ENCODE data around the gene FRAS1.

The FRAS1 gene

GRCh38 chr4:78154972-78155590 is 98.0 kb downstream of the FRAS1 start:
- Histone ChIP-seq H3K4me2 (ENCODE audit: low read length) (no peak overlapping the region), H3K4me1 (ENCODE audit: control insufficient read depth, insufficient read depth, low read length) (no peaks in the 10 kb centered on the region), H3K9me3 (replicated peaks; ENCODE audit: low read length) (no peaks in the 10 kb centered on the region), H3K36me3 (ENCODE audit: insufficient read depth, low read length) (no peaks in the 10 kb centered on the region), H3K27me3 (ENCODE audit: control insufficient read depth, insufficient read depth, low read length) (no peaks in the 10 kb centered on the region), H3K4me3 (ENCODE audit: low read length) (no peak overlapping the region), H3K9ac (ENCODE audit: low read depth, low read length) (no peak overlapping the region)

- Histone ChIP-seq H3K27me3 (ENCODE audit: control insufficient read depth, insufficient read depth, low read length) (no peaks in the 10 kb centered on the region), H3K4me1 (ENCODE audit: control insufficient read depth, insufficient read depth, low read length) (no peaks in the 10 kb centered on the region), H3K4me2 (ENCODE audit: low read length) (no peak overlapping the region), H3K4me3 (ENCODE audit: low read length) (no peak overlapping the region), H3K36me3 (ENCODE audit: insufficient read depth, low read length) (no peaks in the 10 kb centered on the region), H3K9ac (ENCODE audit: low read depth, low read length) (no peak overlapping the region), H3K9me3 (replicated peaks; ENCODE audit: low read length) (no peaks in the 10 kb centered on the region)
Measured at GRCh38 chr4:78155616-78156105, 98.5 kb downstream of the FRAS1 start.

GRCh38 chr4:78156520-78156919 is 99.4 kb downstream of the FRAS1 start:
- Histone ChIP-seq H3K4me3 (ENCODE audit: low read length) (no peak overlapping the region), H3K4me2 (ENCODE audit: low read length) (no peak overlapping the region), H3K9me3 (replicated peaks; ENCODE audit: low read length) (no peaks in the 10 kb centered on the region), H3K36me3 (ENCODE audit: insufficient read depth, low read length) (no peaks in the 10 kb centered on the region), H3K27me3 (ENCODE audit: control insufficient read depth, insufficient read depth, low read length) (no peaks in the 10 kb centered on the region), H3K4me1 (ENCODE audit: control insufficient read depth, insufficient read depth, low read length) (no peaks in the 10 kb centered on the region), H3K9ac (ENCODE audit: low read depth, low read length) (no peak overlapping the region)

DNA sequence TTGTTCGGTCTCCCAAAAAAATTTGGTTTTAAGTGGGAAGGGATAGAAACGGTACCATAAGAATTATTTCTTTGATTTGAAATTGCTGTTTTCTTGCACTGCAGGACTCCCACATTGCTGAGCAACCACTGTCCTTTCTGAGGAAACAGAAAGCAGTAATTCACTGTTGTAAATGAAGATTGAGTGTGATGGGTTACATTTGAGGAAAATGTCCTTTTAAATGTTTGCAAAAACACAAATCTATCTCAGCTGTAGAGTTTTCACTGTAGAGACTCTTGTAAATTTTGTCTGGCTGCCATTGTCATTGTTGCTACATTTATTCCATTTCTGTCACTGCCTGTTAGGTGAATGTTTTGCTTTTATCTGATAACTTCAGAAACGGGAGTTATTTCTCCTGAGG is 105.2 kb downstream of the FRAS1 start:
- Histone ChIP-seq H3K4me2 (ENCODE audit: low read length) (no peak overlapping the region), H3K27me3 (ENCODE audit: control insufficient read depth, insufficient read depth, low read length) (no peaks in the 10 kb centered on the region), H3K9me3 (replicated peaks; ENCODE audit: low read length) (no peaks in the 10 kb centered on the region), H3K9ac (ENCODE audit: low read depth, low read length) (no peak overlapping the region), H3K36me3 (ENCODE audit: insufficient read depth, low read length) (no peaks in the 10 kb centered on the region), H3K4me3 (ENCODE audit: low read length) (no peak overlapping the region), H3K4me1 (ENCODE audit: control insufficient read depth, insufficient read depth, low read length) (no peaks in the 10 kb centered on the region)

DNA sequence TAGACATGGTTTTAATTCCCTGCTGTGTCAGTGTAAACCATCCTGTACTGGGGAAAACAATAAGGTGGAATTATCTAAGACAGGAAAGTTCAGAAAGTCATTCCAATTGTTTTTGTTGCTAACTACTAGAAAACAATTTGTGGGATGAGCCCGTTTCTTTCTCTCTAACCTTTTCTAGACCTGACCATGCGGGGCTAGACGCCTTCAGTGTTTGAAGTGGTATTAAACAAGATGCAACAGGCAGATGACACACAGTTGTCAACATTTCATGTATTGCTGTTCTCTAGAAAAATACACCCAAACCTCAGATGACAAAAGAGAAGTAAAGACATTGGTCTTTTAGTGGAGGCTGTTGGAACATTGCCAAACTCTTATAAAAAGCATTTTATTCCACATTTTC is 105.7 kb downstream of the FRAS1 start:
- no peaks in the 10 kb centered on the region for H3K36me3 ChIP-seq (ENCODE audit: insufficient read depth, low read length)
- no peak overlapping the region for H3K9ac ChIP-seq (ENCODE audit: low read depth, low read length)

DNA sequence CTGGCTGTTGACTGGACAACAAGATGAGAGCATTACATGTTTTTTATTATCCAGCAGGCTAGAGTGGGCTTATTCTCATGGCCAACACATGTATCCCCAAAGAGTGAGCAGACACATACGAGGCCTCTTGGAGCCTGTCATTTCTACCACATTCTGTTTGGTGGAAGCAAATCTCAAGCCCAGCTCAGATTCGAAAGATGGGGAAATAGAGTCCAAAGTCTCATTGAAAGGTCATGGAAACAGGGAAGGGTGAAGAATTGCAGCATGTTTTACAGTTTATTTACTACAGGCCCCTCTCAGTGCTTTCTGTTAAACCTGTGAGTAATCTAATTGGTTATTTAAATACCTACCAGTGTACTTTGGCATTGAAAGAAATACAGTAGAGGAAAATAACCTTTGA is 108.6 kb downstream of the FRAS1 start:
- no peak overlapping the region for H3K4me3 ChIP-seq (ENCODE audit: low read length)
- no peaks in the 10 kb centered on the region for H3K9me3 ChIP-seq (replicated peaks; ENCODE audit: low read length)
- H3K27me3 ChIP-seq (ENCODE audit: control insufficient read depth, insufficient read depth, low read length): no peaks in the 10 kb centered on the region
- H3K9ac ChIP-seq (ENCODE audit: low read depth, low read length): no peak overlapping the region
- H3K4me2 ChIP-seq (ENCODE audit: low read length): no peak overlapping the region
- no peaks in the 10 kb centered on the region for H3K36me3 ChIP-seq (ENCODE audit: insufficient read depth, low read length)
- no peaks in the 10 kb centered on the region for H3K4me1 ChIP-seq (ENCODE audit: control insufficient read depth, insufficient read depth, low read length)

More for the DNA sequence above, 105.7 kb downstream of the FRAS1 start:
- H3K27me3 ChIP-seq (ENCODE audit: control insufficient read depth, insufficient read depth, low read length): no peaks in the 10 kb centered on the region
- H3K4me2 ChIP-seq (ENCODE audit: low read length): no peak overlapping the region
- H3K9me3 ChIP-seq (replicated peaks; ENCODE audit: low read length): no peaks in the 10 kb centered on the region
- H3K4me1 ChIP-seq (ENCODE audit: control insufficient read depth, insufficient read depth, low read length): no peaks in the 10 kb centered on the region
- no peak overlapping the region for H3K4me3 ChIP-seq (ENCODE audit: low read length)

DNA sequence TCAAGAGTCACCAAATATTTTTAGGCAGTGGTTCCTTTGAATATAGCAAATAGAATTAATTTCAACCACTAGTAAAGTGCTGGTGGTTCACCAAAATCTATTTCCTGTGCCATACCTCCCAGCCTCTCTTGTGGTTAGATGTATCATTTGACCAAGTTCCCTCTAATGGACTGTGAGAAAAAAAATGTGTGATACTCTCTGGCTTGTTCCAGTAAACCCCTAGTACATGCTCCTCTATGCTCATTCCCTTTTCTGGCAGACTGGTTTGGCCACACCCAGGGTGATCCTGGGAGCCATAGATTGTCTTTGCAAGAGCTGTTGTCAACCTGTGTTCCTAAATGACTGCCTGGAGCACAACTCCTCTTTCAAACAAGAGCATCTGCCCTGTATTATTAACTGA is 109.5 kb downstream of the FRAS1 start:
- no peak overlapping the region for H3K4me3 ChIP-seq (ENCODE audit: low read length)
- no peaks in the 10 kb centered on the region for H3K4me1 ChIP-seq (ENCODE audit: control insufficient read depth, insufficient read depth, low read length)
- H3K36me3 ChIP-seq (ENCODE audit: insufficient read depth, low read length): no peaks in the 10 kb centered on the region
- no peak overlapping the region for H3K4me2 ChIP-seq (ENCODE audit: low read length)
- no peak overlapping the region for H3K9ac ChIP-seq (ENCODE audit: low read depth, low read length)
- no peaks in the 10 kb centered on the region for H3K9me3 ChIP-seq (replicated peaks; ENCODE audit: low read length)
- no peaks in the 10 kb centered on the region for H3K27me3 ChIP-seq (ENCODE audit: control insufficient read depth, insufficient read depth, low read length)

GRCh38 chr4:78167510-78167909 is 110.4 kb downstream of the FRAS1 start:
- Histone ChIP-seq H3K4me3 (ENCODE audit: low read length) (no peak overlapping the region), H3K4me1 (ENCODE audit: control insufficient read depth, insufficient read depth, low read length) (no peaks in the 10 kb centered on the region), H3K36me3 (ENCODE audit: insufficient read depth, low read length) (no peaks in the 10 kb centered on the region), H3K9me3 (replicated peaks; ENCODE audit: low read length) (no peaks in the 10 kb centered on the region), H3K4me2 (ENCODE audit: low read length) (no peak overlapping the region), H3K27me3 (ENCODE audit: control insufficient read depth, insufficient read depth, low read length) (no peaks in the 10 kb centered on the region), H3K9ac (ENCODE audit: low read depth, low read length) (no peak overlapping the region)

DNA sequence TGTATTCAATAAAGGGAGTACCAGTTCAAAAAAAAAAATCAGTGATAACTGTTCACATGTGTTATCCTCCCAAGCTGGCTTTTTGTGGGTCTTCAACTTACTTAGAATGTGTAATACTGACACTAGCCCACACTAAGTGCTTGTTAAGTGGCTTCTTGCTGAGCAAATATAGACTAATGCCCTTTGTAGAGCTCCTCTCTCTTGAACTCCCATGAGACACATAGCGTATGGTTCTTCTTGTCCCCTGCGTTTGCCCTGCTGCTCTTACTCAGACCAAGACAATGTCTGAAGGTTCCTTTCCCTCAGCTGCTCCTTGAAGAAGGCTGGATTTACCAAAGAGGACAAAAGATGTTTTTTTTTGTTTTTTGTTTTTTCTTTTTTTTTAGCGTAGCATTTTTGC is 110.9 kb downstream of the FRAS1 start:
- no peaks in the 10 kb centered on the region for H3K4me1 ChIP-seq (ENCODE audit: control insufficient read depth, insufficient read depth, low read length)
- H3K9ac ChIP-seq (ENCODE audit: low read depth, low read length): no peak overlapping the region
- H3K36me3 ChIP-seq (ENCODE audit: insufficient read depth, low read length): no peaks in the 10 kb centered on the region
- H3K27me3 ChIP-seq (ENCODE audit: control insufficient read depth, insufficient read depth, low read length): no peaks in the 10 kb centered on the region
- H3K4me2 ChIP-seq (ENCODE audit: low read length): no peak overlapping the region
- no peaks in the 10 kb centered on the region for H3K9me3 ChIP-seq (replicated peaks; ENCODE audit: low read length)
- H3K4me3 ChIP-seq (ENCODE audit: low read length): no peak overlapping the region

GRCh38 chr4:78169728-78170127 is 112.6 kb downstream of the FRAS1 start:
- Histone ChIP-seq H3K36me3 (ENCODE audit: insufficient read depth, low read length) (no peaks in the 10 kb centered on the region), H3K27me3 (ENCODE audit: control insufficient read depth, insufficient read depth, low read length) (peaks cover 4% of the 10 kb centered on the region), H3K9ac (ENCODE audit: low read depth, low read length) (no peak overlapping the region), H3K9me3 (replicated peaks; ENCODE audit: low read length) (no peaks in the 10 kb centered on the region), H3K4me3 (ENCODE audit: low read length) (no peak overlapping the region), H3K4me2 (ENCODE audit: low read length) (no peak overlapping the region), H3K4me1 (ENCODE audit: control insufficient read depth, insufficient read depth, low read length) (no peaks in the 10 kb centered on the region)

GRCh38 chr4:78171482-78171881 is 114.4 kb downstream of the FRAS1 start:
- peaks cover 4% of the 10 kb centered on the region for H3K27me3 ChIP-seq (ENCODE audit: control insufficient read depth, insufficient read depth, low read length)

GRCh38 chr4:78174891-78175290 is 117.8 kb downstream of the FRAS1 start:
- peaks cover 4% of the 10 kb centered on the region for H3K27me3 ChIP-seq (ENCODE audit: control insufficient read depth, insufficient read depth, low read length)
- H3K4me1 ChIP-seq (ENCODE audit: control insufficient read depth, insufficient read depth, low read length): no peaks in the 10 kb centered on the region
- no peaks in the 10 kb centered on the region for H3K9me3 ChIP-seq (replicated peaks; ENCODE audit: low read length)
- H3K9ac ChIP-seq (ENCODE audit: low read depth, low read length): no peak overlapping the region
- no peaks in the 10 kb centered on the region for H3K36me3 ChIP-seq (ENCODE audit: insufficient read depth, low read length)
- H3K4me2 ChIP-seq (ENCODE audit: low read length): no peak overlapping the region
- H3K4me3 ChIP-seq (ENCODE audit: low read length): no peak overlapping the region

More at GRCh38 chr4:78171482-78171881, 114.4 kb downstream of the FRAS1 start:
- H3K4me1 ChIP-seq (ENCODE audit: control insufficient read depth, insufficient read depth, low read length): no peaks in the 10 kb centered on the region
- H3K4me2 ChIP-seq (ENCODE audit: low read length): no peak overlapping the region
- no peak overlapping the region for H3K4me3 ChIP-seq (ENCODE audit: low read length)
- H3K9ac ChIP-seq (ENCODE audit: low read depth, low read length): no peak overlapping the region
- H3K36me3 ChIP-seq (ENCODE audit: insufficient read depth, low read length): no peaks in the 10 kb centered on the region
- no peaks in the 10 kb centered on the region for H3K9me3 ChIP-seq (replicated peaks; ENCODE audit: low read length)

Data from skeletal muscle satellite cell (primary cell).